Gastrocnemius medialis (tissue), 4 donors: ENCODE data around the gene EFNB2.

Source experiments
- CTCF ChIP-seq, 5 experiments: fragments of 450-650 bp in 3 of 5; fragments of 200-600 bp in 2 of 5; sonication (generic) in 2 of 5; IDR thresholded peaks in 4 of 5; conservative IDR thresholded peaks in 1 of 5; 1 replicate in 4 of 5; 2 replicates in 1 of 5; pipeline ENCODE4 v1.5.1; 2016 to 2019; ENCODE audit warnings: antibody characterized with exemption in 5 of 5, mild to moderate bottlenecking in 3 of 5, moderate library complexity in 3 of 5
- POLR2A ChIP-seq, 2 donors: fragments of 450-650 bp; IDR thresholded peaks; one replicate each; pipeline ENCODE4 v1.6.1; 2017; ENCODE audit warnings: antibody characterized with exemption in 2 of 2, mild to moderate bottlenecking in 2 of 2, moderate library complexity in 2 of 2

GRCh38 chr13:106450991-106451390 lies 84.5 kb downstream of the EFNB2 start:
- TF ChIP-seq CTCF (IDR thresholded peaks at IDR 0.05 in 4 of 5, conservative IDR thresholded peaks at IDR 0.05 in 1 of 5) (no peak), POLR2A (IDR thresholded peaks at IDR 0.05) (no peak)
